ENCODE data around the gene PRDM16. TPM values are rescaled to one million over a fixed set of nuclear protein-coding genes. Genes with fewer than 3 reads are reported as not detected.

PRDM16 gene
- polyA plus RNA-seq, 1 donor, result 0.62 TPM

- no peak for DNase-seq (ENCODE audit: low read depth)
These were observed 360.3 kb downstream of the PRDM16 start for GRCh38 chr1:3429320-3429719.

GRCh38 chr1:3429766-3430165 lies 360.8 kb downstream of the PRDM16 start:
- DNase-seq (ENCODE audit: low read depth), result no peak

- DNase-seq (ENCODE audit: low read depth), result no peak
These were observed 361.4 kb downstream of the PRDM16 start for GRCh38 chr1:3430406-3430805.

- no peak for DNase-seq (ENCODE audit: low read depth)
These were observed 361.8 kb downstream of the PRDM16 start for GRCh38 chr1:3430820-3431219.

GRCh38 chr1:3431266-3431665 lies 362.3 kb downstream of the PRDM16 start:
- no peak for DNase-seq (ENCODE audit: low read depth)

GRCh38 chr1:3431686-3432085 lies 362.7 kb downstream of the PRDM16 start:
- no peak for DNase-seq (ENCODE audit: low read depth)

GRCh38 chr1:3432306-3432705 lies 363.3 kb downstream of the PRDM16 start:
- no peak for DNase-seq (ENCODE audit: low read depth)

- no peak for DNase-seq (ENCODE audit: low read depth)
These were observed 364.1 kb downstream of the PRDM16 start for GRCh38 chr1:3433076-3433475.

GRCh38 chr1:3433596-3434320 lies 364.8 kb downstream of the PRDM16 start:
- no peak for DNase-seq (ENCODE audit: low read depth)

- DNase-seq (ENCODE audit: low read depth), result no peak
These were observed 365.6 kb downstream of the PRDM16 start for GRCh38 chr1:3434406-3435110.

GRCh38 chr1:3435666-3436065 lies 366.7 kb downstream of the PRDM16 start:
- no peak for DNase-seq (ENCODE audit: low read depth)

GRCh38 chr1:3436451-3436850 lies 367.4 kb downstream of the PRDM16 start:
- no peak for DNase-seq (ENCODE audit: low read depth)

GRCh38 chr1:3436901-3437300 lies 367.9 kb downstream of the PRDM16 start:
- DNase-seq (ENCODE audit: low read depth), result no peak

- DNase-seq (ENCODE audit: low read depth), result no peak
These were observed 369.7 kb downstream of the PRDM16 start for GRCh38 chr1:3438661-3439180.

- no peak for DNase-seq (ENCODE audit: low read depth)
These were observed 370.6 kb downstream of the PRDM16 start for GRCh38 chr1:3439346-3440299.

GRCh38 chr1:3440300-3440681 lies 371.3 kb downstream of the PRDM16 start:
- DNase-seq (ENCODE audit: low read depth), result no peak

GRCh38 chr1:3440711-3441409 lies 371.9 kb downstream of the PRDM16 start:
- no peak for DNase-seq (ENCODE audit: low read depth)

- no peak for DNase-seq (ENCODE audit: low read depth)
These were observed 372.4 kb downstream of the PRDM16 start for GRCh38 chr1:3441410-3441847.

GRCh38 chr1:3441880-3442279 lies 372.9 kb downstream of the PRDM16 start:
- no peak for DNase-seq (ENCODE audit: low read depth)

GRCh38 chr1:3442331-3442730 lies 373.3 kb downstream of the PRDM16 start:
- no peak for DNase-seq (ENCODE audit: low read depth)

GRCh38 chr1:3442901-3443300 lies 373.9 kb downstream of the PRDM16 start:
- no peak for DNase-seq (ENCODE audit: low read depth)
